K562 (cell line): ENCODE data around the gene TMCC1. TPM values are rescaled to one million over a fixed set of nuclear protein-coding genes. Genes with fewer than 3 reads are reported as not detected.
A peak's percentile ranks its signal among the peaks of the same experiment; 100 is the strongest.

Experiments used
- ATAC-seq: fragments of 200-7000 bp; cut with Tn5 transposase; 3 replicates; pipeline ENCODE4 v1.9.1; 2020; ENCODE audit warnings: moderate library complexity
- BruUV-seq: library from RNA; stranded (reverse); fragments of 400-500 nt; replicated peaks from 2 replicates; lab custom pipeline; 2021; lab: Mats Ljungman, UMichigan
- CTCF ChIA-PET: fragments of 300-600 bp; formaldehyde crosslinking; extraction: SDS; loops from one replicate; lab custom pipeline; 2021; ENCODE audit warnings: low intra/inter-chr PET ratio; lab: Yijun Ruan, JAX
- POLR2A ChIA-PET: fragments of 300-600, 350-650 bp; sonication (Branson Sonifier 250); formaldehyde crosslinking; extraction: SDS; loops from one replicate; lab custom pipeline; 2021; ENCODE audit warnings: antibody characterized with exemption, inconsistent platforms; lab: Yijun Ruan, JAX
- DNase-seq, 4 experiments: peaks; one replicate each; pipeline versions ENCODE4 v3.0.0 to v3.0.0-alpha.2; 2011 to 2018; ENCODE audit warnings: low spot score in 3 of 4, mixed read lengths in 3 of 4; ENCODE audit errors: extremely low read depth in 1 of 4
- FAIRE-seq: peaks from 2 replicates; lab custom pipeline; 2011; peaks lifted over from hg19 to GRCh38; lab: Jason Lieb, UNC
- H2AFZ ChIP-seq: 2 replicates; pipeline ENCODE4 v1.6.0; 2011; ENCODE audit warnings: low read depth, low read length, control low read depth, inconsistent platforms
- H3K27ac ChIP-seq: fragments of 200-600 bp; 3 replicates; pipeline ENCODE4 v1.8.0; 2011; ENCODE audit warnings: low read depth, mild to moderate bottlenecking, control low read depth, inconsistent platforms, low read length, moderate library complexity, mixed read lengths; ENCODE audit errors: extremely low read depth
- H3K27me3 ChIP-seq, 2 experiments: fragments of 300-600 bp in 1 of 2; 2 replicates in 1 of 2; 3 replicates in 1 of 2; pipeline versions ENCODE4 v1.6.0 to v1.8.0; 2011; ENCODE audit warnings: inconsistent platforms in 2 of 2, low read length in 2 of 2, mild to moderate bottlenecking in 1 of 2, mixed read lengths in 1 of 2, moderate library complexity in 1 of 2; ENCODE audit not compliant: control insufficient read depth in 2 of 2, insufficient read depth in 2 of 2
- H3K36me3 ChIP-seq: fragments of 300-600 bp; 3 replicates; pipeline ENCODE4 v1.8.0; 2011; ENCODE audit warnings: mild to moderate bottlenecking, low read length, inconsistent platforms; ENCODE audit not compliant: control insufficient read depth, insufficient read depth
- H3K4me1 ChIP-seq, 2 experiments: fragments of 200-600 bp in 1 of 2; replicated peaks in 1 of 2; 2 replicates in 1 of 2; 3 replicates in 1 of 2; pipeline versions ENCODE4 v1.5.1 to v1.8.0; 2011; ENCODE audit warnings: inconsistent platforms in 2 of 2, low read length in 2 of 2, mild to moderate bottlenecking in 1 of 2, mixed read lengths in 1 of 2, moderate library complexity in 1 of 2; ENCODE audit not compliant: control insufficient read depth in 2 of 2, insufficient read depth in 2 of 2
- H3K4me2 ChIP-seq: 2 replicates; pipeline ENCODE4 v1.6.1; 2011; ENCODE audit warnings: low read length, control low read depth, inconsistent platforms, mixed read lengths; ENCODE audit not compliant: insufficient read depth
- H3K4me3 ChIP-seq: fragments of 200-600 bp; sonication (generic), shearing (Covaris generic); 2 replicates; pipeline ENCODE4 v1.5.1; 2016; ENCODE audit warnings: control low read depth, inconsistent platforms
- H3K79me2 ChIP-seq: fragments of 200-600 bp; 3 replicates; pipeline ENCODE4 v1.8.0; 2011; ENCODE audit warnings: low read length, inconsistent platforms; ENCODE audit not compliant: control insufficient read depth, insufficient read depth
- H3K9ac ChIP-seq, 2 experiments: 2 replicates each; pipeline versions ENCODE4 v1.6.0 to v1.6.1; 2011; ENCODE audit warnings: low read depth in 2 of 2, low read length in 2 of 2, control low read depth in 1 of 2, inconsistent platforms in 1 of 2, mild to moderate bottlenecking in 1 of 2, mixed read lengths in 1 of 2; ENCODE audit not compliant: insufficient read depth in 1 of 2
- H3K9me1 ChIP-seq: one replicate; pipeline ENCODE4 v1.6.0; 2011; ENCODE audit warnings: inconsistent platforms, mild to moderate bottlenecking, low read length, moderate library complexity; ENCODE audit not compliant: control insufficient read depth, insufficient read depth
- H3K9me3 ChIP-seq: replicated peaks from 2 replicates; pipeline ENCODE4 v1.5.1; 2011; ENCODE audit warnings: low read depth, low read length, inconsistent platforms; ENCODE audit not compliant: control insufficient read depth, insufficient read depth
- H4K20me1 ChIP-seq: replicated peaks from 2 replicates; pipeline ENCODE4 v1.6.1; 2011; ENCODE audit warnings: low read length, inconsistent platforms, mixed read lengths; ENCODE audit not compliant: control insufficient read depth, insufficient read depth
- FOSL1 ChIP-seq: fragments of 200-800 bp; sonication (Bioruptor generic); conservative IDR thresholded peaks from 2 replicates; pipeline ENCODE4 v1.6.1; 2016; ENCODE audit warnings: missing genetic modification characterization, missing compliant biosample characterization
- L3MBTL2 ChIP-seq: fragments of 450-650 bp; IDR thresholded peaks from 2 replicates; pipeline ENCODE4 v1.6.1; 2016; ENCODE audit warnings: mild to moderate bottlenecking, moderate library complexity
- MTA1 ChIP-seq: fragments of 450-650 bp; IDR thresholded peaks from 2 replicates; pipeline ENCODE4 v1.6.1; 2017; ENCODE audit warnings: borderline replicate concordance
- NR4A1 ChIP-seq, 2 experiments: fragments of 250-450 bp in 1 of 2; fragments of 450-650 bp in 1 of 2; sonication (Bioruptor Pico) in 1 of 2; IDR thresholded peaks; 2 replicates each; pipeline versions ENCODE4 v1.4.0 to v1.6.1; 2016 to 2020; ENCODE audit warnings: mild to moderate bottlenecking in 2 of 2, missing compliant biosample characterization in 1 of 2, missing genetic modification characterization in 1 of 2, moderate library complexity in 1 of 2
- PHF8 ChIP-seq: fragments of 200-600 bp; sonication (generic); IDR thresholded peaks from 2 replicates; pipeline ENCODE4 v1.6.1; 2012; ENCODE audit warnings: mixed run types, mild to moderate bottlenecking, inconsistent platforms, low read length, moderate library complexity, borderline replicate concordance
- RBBP5 ChIP-seq: fragments of 200-600 bp; sonication (generic); IDR thresholded peaks from 2 replicates; pipeline ENCODE4 v1.6.1; 2012; ENCODE audit warnings: borderline replicate concordance, mild to moderate bottlenecking, low read length, control low read depth, inconsistent platforms; ENCODE audit not compliant: insufficient read depth, poor library complexity, severe bottlenecking
- RBM25 ChIP-seq: fragments of 200-400 bp; formaldehyde crosslinking; IDR thresholded peaks from 2 replicates; pipeline ENCODE4 v1.6.1; 2018; ENCODE audit warnings: low read length, low read depth, moderate library complexity; ENCODE audit not compliant: severe bottlenecking
- TSC22D4 ChIP-seq: fragments of 450-650 bp; IDR thresholded peaks from 2 replicates; pipeline ENCODE4 v1.6.1; 2016; ENCODE audit warnings: missing genetic modification characterization, missing biosample characterization, control low read depth
- ZNF584 ChIP-seq: fragments of 200-800 bp; sonication (Bioruptor generic); IDR thresholded peaks from 2 replicates; pipeline ENCODE4 v1.6.1; 2016; ENCODE audit warnings: low read depth, mild to moderate bottlenecking, missing genetic modification characterization, missing compliant biosample characterization
- WGBS: fragments of 100-300 bp; shearing (Covaris generic); methylation state at CpG from one replicate; pipeline ENCODE4 v1.1.6; 2016; ENCODE audit warnings: low coverage, mixed read lengths; ENCODE audit not compliant: insufficient coverage; ENCODE audit errors: missing lambda C conversion rate; 5-methylcytosine and 5-hydroxymethylcytosine counted together
- in situ Hi-C: fragments of 300-500 bp; cut with MboI; formaldehyde crosslinking; loops from 4 replicates; pipeline ENCODE4 v1.15.0; 2018; ENCODE audit warnings: inconsistent platforms, mixed read lengths
- intact Hi-C: fragments of 100-400 bp; cut with micrococcal nuclease; formaldehyde crosslinking; loops from 2 replicates; pipeline ENCODE4 v1.14.2; 2022
- polyA plus RNA-seq, 8 experiments: library from polyadenylated mRNA; depleted of rRNA in 4 of 8; stranded (reverse) in 5 of 8; unstranded in 3 of 8; fragments of >200 nt; fragmentation: Nextera tagmentation in 2 of 8; fragmentation: Illumina TruSeq in 1 of 8; extraction: Ambion mirVana in 2 of 8; extraction: Trizol in 1 of 8; gene quantifications; 2 replicates each; pipeline versions ENCODE4 v1.2.1 to v1.2.3, GENCODE V29; 2011 to 2014; ENCODE audit warnings: inconsistent platforms in 1 of 8, missing spikeins in 1 of 8
- total RNA-seq, 7 experiments: library from RNA; depleted of rRNA in 6 of 7; stranded (reverse); fragments of >200 nt in 6 of 7; fragmentation: Illumina TruSeq in 2 of 7; extraction: Trizol in 2 of 7; gene quantifications; 2 replicates each; pipeline versions ENCODE4 v1.2.1 to v1.2.3, GENCODE V29; 2011 to 2021; ENCODE audit warnings: low replicate concordance in 1 of 7
- TF ChIP-seq, protein P1 (sequence below): sonication (generic); formaldehyde crosslinking; IDR thresholded peaks from 2 replicates; pipeline ENCODE4 v1.8.0; 2023; ENCODE audit warnings: mild to moderate bottlenecking, missing genetic modification reagents

The TMCC1 gene
- total and polyA plus RNA-seq, 9 of the 15 experiments (the other 6 are each of a cell fraction or from before 2014, with no cell fraction given), result 0.89 to 8.7 (median 4.0) TPM

DNA sequence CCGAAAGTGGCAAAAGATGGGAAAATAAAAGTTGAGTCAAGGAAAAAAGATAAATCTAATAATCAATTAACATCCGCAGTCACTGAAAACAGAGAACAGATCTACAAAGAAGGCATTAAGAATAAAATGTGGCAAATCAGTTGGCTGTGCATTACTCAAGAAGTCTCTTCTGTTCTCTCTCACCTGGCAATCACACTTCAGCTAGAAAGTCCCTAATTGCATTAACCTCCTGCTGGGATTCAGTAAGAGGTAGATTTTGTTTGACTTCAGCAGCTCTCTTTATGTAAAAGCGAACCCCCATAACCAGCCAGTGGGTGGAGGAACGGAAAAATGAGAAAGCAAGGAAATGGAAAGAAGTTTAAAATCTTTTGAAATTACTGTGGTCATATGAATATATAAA lies 192.3 kb downstream of the TMCC1 start (continued):
- TF ChIP-seq, protein P1, sequence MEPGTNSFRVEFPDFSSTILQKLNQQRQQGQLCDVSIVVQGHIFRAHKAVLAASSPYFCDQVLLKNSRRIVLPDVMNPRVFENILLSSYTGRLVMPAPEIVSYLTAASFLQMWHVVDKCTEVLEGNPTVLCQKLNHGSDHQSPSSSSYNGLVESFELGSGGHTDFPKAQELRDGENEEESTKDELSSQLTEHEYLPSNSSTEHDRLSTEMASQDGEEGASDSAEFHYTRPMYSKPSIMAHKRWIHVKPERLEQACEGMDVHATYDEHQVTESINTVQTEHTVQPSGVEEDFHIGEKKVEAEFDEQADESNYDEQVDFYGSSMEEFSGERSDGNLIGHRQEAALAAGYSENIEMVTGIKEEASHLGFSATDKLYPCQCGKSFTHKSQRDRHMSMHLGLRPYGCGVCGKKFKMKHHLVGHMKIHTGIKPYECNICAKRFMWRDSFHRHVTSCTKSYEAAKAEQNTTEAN (CRISPR knock-in tag), result no peak
- no peak for TF ChIP-seq MTA1
- TF ChIP-seq NR4A1 (CRISPR knock-in tag; IDR thresholded peaks at IDR 0.05), result no peak
- TF ChIP-seq NR4A1 (tag; IDR thresholded peaks at IDR 0.05), result no peak
- TF ChIP-seq ZNF584 (CRISPR knock-in tag), result no peak

DNA sequence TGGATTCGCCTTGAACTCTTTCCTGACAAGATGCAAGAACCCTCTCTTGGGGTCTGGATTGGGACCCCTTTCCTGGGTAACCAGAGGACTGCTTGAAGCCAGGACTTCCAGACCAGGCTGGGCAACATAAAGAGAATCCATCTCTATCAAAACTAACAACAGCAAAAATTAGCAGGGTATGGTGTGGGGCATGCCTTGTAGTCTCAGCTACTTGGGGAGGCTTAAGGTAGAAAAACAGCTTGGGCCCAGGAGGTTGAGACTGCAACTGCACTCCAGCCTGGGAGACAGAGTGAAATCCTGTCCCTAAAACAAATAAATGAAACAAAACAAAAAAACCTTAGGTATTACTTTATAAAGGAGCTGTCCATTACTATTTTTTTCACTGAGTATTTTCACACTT lies 193.9 kb downstream of the TMCC1 start:
- FAIRE-seq (no peak), DNase-seq (peak in 1 of 4 experiments; percentile 8), ATAC-seq (peak; percentile 81)
- no peak for TF ChIP-seq L3MBTL2
- TF ChIP-seq FOSL1 (tag), result 0 out of 2 replicates have a peak, but pooled peaks have one; percentile 18
- TF ChIP-seq RBM25, result no peak
- TF ChIP-seq TSC22D4 (tag), result no peak
- TF ChIP-seq RBBP5, result peak; percentile 32
- peak; percentile 14; the same call in 1 of the 2 replicates for TF ChIP-seq PHF8
- no TSS peak for BruUV-seq
- Histone ChIP-seq H3K9ac (peak overlapping the region in 1 of 2 experiments; percentile 80; a peak in 2 of 4 replicates), H2AFZ (peak overlapping the region; percentile 76), H3K27ac (peak overlapping the region; percentile 76; the same call in 2 of the 3 replicates), H3K27me3 (no peaks in the 10 kb centered on the region), H3K9me3 (0 out of 2 replicates have a peak, but pooled peaks cover 2% of the 10 kb centered on the region), H3K36me3 (no peaks in the 10 kb centered on the region), H3K79me2 (no peaks in the 10 kb centered on the region; the same call in 2 of the 3 replicates), H3K4me3 (no peak overlapping the region; the same call in 1 of the 2 replicates), H4K20me1 (no peaks in the 10 kb centered on the region), H3K4me2 (peak overlapping the region; percentile 57), H3K9me1 (no peaks in the 10 kb centered on the region), H3K4me1 (peaks cover 3 to 4% of the 10 kb centered on the region in 2 experiments; a peak in 4 of 5 replicates)
- ChIA-PET POLR2A (interaction anchor here (2.0 kb wide), 1 partner anchor 10 kb away, joined by 7 read pairs; no protein-coding TSS in a partner anchor), CTCF (no interaction called here)
- in situ Hi-C loops, result no loop called here
- WGBS, result 15% methylated on average over 1 of the region's 1 CpG
- intact Hi-C loops, result no loop called here
